ENCODE data around the gene TMEM150B. TPM values are rescaled to one million over a fixed set of nuclear protein-coding genes. Genes with fewer than 3 reads are reported as not detected.
A peak's percentile ranks its signal among the peaks of the same experiment; 100 is the strongest.

The TMEM150B gene
- total RNA-seq, 4 donors from 2014 or later: 1.3 TPM; not detected in 3

GRCh38 chr19:55358943-55359908, 34.1 kb upstream of the TMEM150B start:
- Histone ChIP-seq H3K27ac (no peak overlapping the region), H3K4me1 (peaks cover 4 to 5% of the 10 kb centered on the region in 2 donors), H3K27me3 (peaks cover 6% of the 10 kb centered on the region), H3K36me3 (no peaks in the 10 kb centered on the region), H3K4me3 (replicated peaks in 1 of 3) (no peak overlapping the region), H3K9me3 (no peaks in the 10 kb centered on the region)
- DNase-seq: no peak
- TF ChIP-seq POLR2A (IDR thresholded peaks at IDR 0.05) (no peak), CTCF (IDR thresholded peaks at IDR 0.05) (no peak)
- intact Hi-C loops (cut with DNase I): no loop called here
- WGBS, 2 donors: 69 to 84% methylated on average over 27 to 31 of the region's 32 CpGs

DNA sequence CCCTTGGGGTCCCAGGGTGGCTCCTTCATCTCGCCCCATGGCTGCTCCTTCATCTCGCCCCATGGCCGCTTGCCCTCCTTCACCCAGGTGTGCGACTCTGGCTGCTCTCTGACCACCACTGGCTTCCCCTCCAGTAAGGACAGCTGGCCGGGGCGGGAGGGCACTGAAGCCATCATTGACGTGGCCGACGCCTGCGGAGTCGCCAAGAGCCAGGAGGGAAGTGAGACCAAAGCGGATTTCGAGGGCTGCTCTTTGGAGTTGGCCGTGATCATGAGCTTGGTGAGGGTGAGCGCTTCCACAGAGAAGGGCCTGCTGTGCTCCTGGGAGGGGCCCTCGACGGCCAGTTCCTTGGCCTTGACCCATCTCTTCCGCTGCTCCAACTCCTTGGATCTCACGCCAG, 33.4 kb upstream of the TMEM150B start:
- intact Hi-C loops (cut with DNase I): no loop called here
- H3K27ac ChIP-seq: no peak overlapping the region
- 83 to 89% methylated on average over 19 of the region's 19 CpGs for WGBS, 2 donors
- no peaks in the 10 kb centered on the region for H3K9me3 ChIP-seq
- peaks cover 11 to 12% of the 10 kb centered on the region in 2 donors for H3K4me1 ChIP-seq
- no peak overlapping the region for H3K4me3 ChIP-seq (replicated peaks in 1 of 3)
- TF ChIP-seq CTCF (IDR thresholded peaks at IDR 0.05) (no peak), POLR2A (IDR thresholded peaks at IDR 0.05) (no peak)
- no peaks in the 10 kb centered on the region for H3K36me3 ChIP-seq
- peaks cover 13% of the 10 kb centered on the region for H3K27me3 ChIP-seq
- DNase-seq: no peak

DNA sequence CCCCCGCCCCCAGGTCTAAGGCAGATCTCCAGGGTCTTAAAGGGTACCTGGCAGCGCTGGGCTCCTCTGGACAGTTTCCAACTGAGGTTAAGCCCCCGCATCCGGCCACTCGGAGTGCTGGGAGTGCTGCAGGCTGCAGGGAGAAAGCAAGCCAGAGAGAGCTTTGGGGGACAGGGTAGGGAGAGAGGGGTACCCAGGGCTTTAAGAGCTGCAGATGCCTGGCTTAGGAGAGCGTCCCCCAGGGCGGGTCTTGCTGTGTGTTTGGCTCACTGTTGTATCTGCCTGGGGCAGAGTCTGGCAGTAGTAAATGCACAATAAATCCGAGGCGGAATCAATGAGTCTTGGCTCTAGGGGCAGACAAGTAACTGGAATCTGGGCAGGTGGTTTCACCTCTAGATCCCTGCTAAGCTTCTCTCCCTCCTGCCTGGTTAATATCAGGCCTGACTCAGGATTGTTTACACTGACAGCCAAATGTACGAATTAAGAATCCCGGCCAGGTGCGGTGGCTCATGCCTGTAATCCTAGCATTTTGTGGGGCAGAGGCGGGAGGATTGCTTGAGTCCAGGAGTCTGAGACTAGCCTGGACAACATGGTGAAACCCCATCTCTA, 30.2 kb upstream of the TMEM150B start:
- no peak overlapping the region for H3K27ac ChIP-seq
- H3K36me3 ChIP-seq: no peaks in the 10 kb centered on the region
- TF ChIP-seq POLR2A (IDR thresholded peaks at IDR 0.05) (no peak), CTCF (IDR thresholded peaks at IDR 0.05) (no peak)
- H3K9me3 ChIP-seq: no peaks in the 10 kb centered on the region
- DNase-seq: no peak
- H3K27me3 ChIP-seq: peaks cover 25% of the 10 kb centered on the region
- peaks cover 11 to 16% of the 10 kb centered on the region in 2 donors for H3K4me1 ChIP-seq
- H3K4me3 ChIP-seq (replicated peaks in 1 of 3): no peak overlapping the region
- intact Hi-C loops (cut with DNase I): no loop called here
- 24 to 42% methylated on average over 11 to 13 of the region's 13 CpGs for WGBS, 2 donors

DNA sequence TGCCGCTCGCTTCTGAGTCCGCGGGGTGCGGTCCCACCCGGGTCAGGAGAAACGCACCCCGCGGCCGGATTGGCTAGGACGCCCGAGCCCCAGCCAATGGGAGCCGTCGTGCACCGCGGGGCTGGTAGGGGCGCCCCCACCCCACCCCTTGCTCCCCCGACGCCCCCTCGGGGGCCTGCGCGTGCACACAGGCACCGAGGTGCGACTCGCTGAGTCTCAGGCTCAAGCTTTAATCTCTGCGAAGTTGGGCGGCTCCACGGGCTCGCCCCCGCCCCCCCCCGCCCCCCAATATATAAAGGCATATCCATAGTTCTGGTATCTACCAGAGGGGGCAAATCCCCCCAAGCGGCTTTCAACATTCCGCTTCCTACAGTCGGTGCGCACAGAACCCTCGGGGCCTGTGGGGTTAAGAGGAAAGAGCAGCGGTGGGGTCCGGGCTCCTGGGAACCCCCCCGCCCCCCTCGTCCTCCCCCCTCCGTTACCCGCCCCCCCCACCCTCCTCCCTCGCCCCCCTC, 29.6 kb upstream of the TMEM150B start, which contains the start of gene COX6B2:
TSS of gene COX6B2 (minus strand) at position 22 of the 515 bp plus-strand sequence. CDS start 198 bp downstream, outside the sequence.
- Histone ChIP-seq H3K4me1 (peaks cover 11 to 16% of the 10 kb centered on the region in 2 donors), H3K36me3 (no peaks in the 10 kb centered on the region), H3K27ac (no peak within 1 kb of the TSS), H3K4me3 (replicated peaks in 1 of 3) (peak within 1 kb of the TSS in 1 of 3 donors; percentile 23), H3K9me3 (no peaks in the 10 kb centered on the region), H3K27me3 (peaks cover 25% of the 10 kb centered on the region)
- no peak for DNase-seq
- TF ChIP-seq CTCF (IDR thresholded peaks at IDR 0.05) (no peak), POLR2A (IDR thresholded peaks at IDR 0.05) (no peak)
- intact Hi-C loops (cut with DNase I): no loop called here
- 2 to 4% methylated on average over 20 to 28 of the region's 43 CpGs for WGBS, 2 donors
